ENCODE data around the gene ZNF32.

ZNF32 gene

DNA sequence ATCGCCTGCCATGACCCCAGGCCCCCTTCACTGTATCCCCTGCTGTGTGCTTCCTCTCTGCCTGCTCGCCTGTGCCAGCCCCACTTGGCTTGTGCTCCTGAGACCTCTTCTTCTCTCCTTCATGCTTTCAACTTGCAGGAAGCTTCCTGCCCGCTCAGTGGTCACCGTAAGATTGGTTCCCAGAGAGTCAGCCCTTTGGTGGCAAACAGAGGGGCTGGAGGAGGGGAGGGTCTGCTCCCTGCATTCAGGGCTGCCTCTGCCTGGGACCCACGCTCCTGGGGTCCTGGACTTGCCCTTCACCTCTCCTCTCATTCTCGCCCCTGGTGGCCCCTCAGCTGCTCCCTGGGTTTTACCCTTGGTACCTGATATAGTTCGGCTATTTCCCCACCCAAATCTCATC is 45.8 kb upstream of the ZNF32 start:
- Histone ChIP-seq H3K36me3 (ENCODE audit: low read depth) (no peaks in the 10 kb centered on the region), H3K27ac (ENCODE audit: poor library complexity, severe bottlenecking) (no peak overlapping the region), H3K4me3 (ENCODE audit: severe bottlenecking) (no peak overlapping the region), H3K4me1 (ENCODE audit: insufficient read depth, poor library complexity, severe bottlenecking) (no peaks in the 10 kb centered on the region), H3K27me3 (ENCODE audit: insufficient read depth, poor library complexity, severe bottlenecking) (peaks cover 3% of the 10 kb centered on the region), H3K9me3 (ENCODE audit: severe bottlenecking) (no peaks in the 10 kb centered on the region)
- ATAC-seq (ENCODE audit: low read depth) = no peak
- no peak for TF ChIP-seq CTCF (IDR thresholded peaks at IDR 0.05; ENCODE audit: poor library complexity, severe bottlenecking)
- DNase-seq (ENCODE audit: low spot score) = no peak

- no peak for DNase-seq (ENCODE audit: low spot score)
- no peaks in the 10 kb centered on the region for H3K36me3 ChIP-seq (ENCODE audit: low read depth)
- H3K9me3 ChIP-seq (ENCODE audit: severe bottlenecking) = no peaks in the 10 kb centered on the region
- no peak for ATAC-seq (ENCODE audit: low read depth)
- no peak overlapping the region for H3K4me3 ChIP-seq (ENCODE audit: severe bottlenecking)
- TF ChIP-seq CTCF (IDR thresholded peaks at IDR 0.05; ENCODE audit: poor library complexity, severe bottlenecking) = no peak
- no peaks in the 10 kb centered on the region for H3K4me1 ChIP-seq (ENCODE audit: insufficient read depth, poor library complexity, severe bottlenecking)
- peaks cover 3% of the 10 kb centered on the region for H3K27me3 ChIP-seq (ENCODE audit: insufficient read depth, poor library complexity, severe bottlenecking)
- no peak overlapping the region for H3K27ac ChIP-seq (ENCODE audit: poor library complexity, severe bottlenecking)
Measured at GRCh38 chr10:43693602-43694001, 44.9 kb upstream of the ZNF32 start.

DNA sequence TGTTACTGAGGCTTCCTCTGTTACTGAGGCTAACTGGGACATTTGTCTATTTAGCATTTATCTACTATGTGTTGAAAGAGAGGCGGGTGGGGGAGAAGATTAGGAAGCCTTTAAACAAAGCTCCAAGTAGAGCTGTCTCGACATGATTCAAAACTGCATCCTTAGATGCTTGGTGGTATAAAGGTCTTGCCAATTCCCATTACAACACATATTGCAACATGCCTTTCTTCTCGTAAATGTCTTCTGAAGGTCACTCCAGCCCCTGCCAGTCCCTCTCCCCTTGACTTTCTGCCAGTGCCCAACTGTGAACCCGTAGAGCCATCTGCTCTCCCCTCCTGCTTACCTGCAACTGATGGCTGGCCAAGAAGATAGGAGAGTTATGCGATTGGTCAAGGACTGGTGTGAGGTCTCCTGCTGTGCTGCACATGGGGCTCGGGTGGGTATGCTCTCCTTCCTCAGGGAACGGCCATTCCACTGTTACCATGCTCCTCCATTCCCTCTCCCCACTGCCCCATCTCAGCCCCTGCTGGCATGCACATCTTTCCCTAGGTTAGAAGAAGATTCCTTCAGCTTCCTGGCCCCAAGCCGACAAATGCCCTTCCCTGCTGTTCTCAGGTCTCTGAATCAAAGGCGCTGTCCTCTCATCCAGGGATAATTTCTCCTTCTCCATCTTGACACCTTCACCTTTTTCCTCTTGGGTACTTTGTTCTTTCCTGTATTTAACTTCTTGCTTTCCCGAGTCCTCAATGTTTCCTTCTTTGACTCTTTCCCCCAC is 43.6 kb upstream of the ZNF32 start:
- H3K27me3 ChIP-seq (ENCODE audit: insufficient read depth, poor library complexity, severe bottlenecking) = peaks cover 3% of the 10 kb centered on the region

GRCh38 chr10:43691485-43691884 is 42.8 kb upstream of the ZNF32 start:
- no peaks in the 10 kb centered on the region for H3K9me3 ChIP-seq (ENCODE audit: severe bottlenecking)
- peaks cover 3% of the 10 kb centered on the region for H3K27me3 ChIP-seq (ENCODE audit: insufficient read depth, poor library complexity, severe bottlenecking)
- no peak overlapping the region for H3K27ac ChIP-seq (ENCODE audit: poor library complexity, severe bottlenecking)
- no peak overlapping the region for H3K4me3 ChIP-seq (ENCODE audit: severe bottlenecking)
- DNase-seq (ENCODE audit: low spot score) (no peak), ATAC-seq (ENCODE audit: low read depth) (no peak)
- H3K36me3 ChIP-seq (ENCODE audit: low read depth) = no peaks in the 10 kb centered on the region
- H3K4me1 ChIP-seq (ENCODE audit: insufficient read depth, poor library complexity, severe bottlenecking) = no peaks in the 10 kb centered on the region
- no peak for TF ChIP-seq CTCF (IDR thresholded peaks at IDR 0.05; ENCODE audit: poor library complexity, severe bottlenecking)

More for the DNA sequence above, 43.6 kb upstream of the ZNF32 start:
- DNase-seq (ENCODE audit: low spot score) (no peak), ATAC-seq (ENCODE audit: low read depth) (no peak)
- no peak for TF ChIP-seq CTCF (IDR thresholded peaks at IDR 0.05; ENCODE audit: poor library complexity, severe bottlenecking)
- H3K4me1 ChIP-seq (ENCODE audit: insufficient read depth, poor library complexity, severe bottlenecking) = no peaks in the 10 kb centered on the region
- H3K36me3 ChIP-seq (ENCODE audit: low read depth) = no peaks in the 10 kb centered on the region
- no peak overlapping the region for H3K4me3 ChIP-seq (ENCODE audit: severe bottlenecking)
- no peak overlapping the region for H3K27ac ChIP-seq (ENCODE audit: poor library complexity, severe bottlenecking)
- no peaks in the 10 kb centered on the region for H3K9me3 ChIP-seq (ENCODE audit: severe bottlenecking)
